HG03095 (cell line): Measurements from ENCODE around the gene KLRC4.
"Not testable (repeated sequence)": the region's sequence is repeated elsewhere in the genome, so short reads cannot be mapped to it uniquely, and the experiment has no call there.

ENCODE experiments used
- ATAC-seq: cut with Tn5 transposase; IDR thresholded peaks from one replicate; pipeline ENCODE4 v1.9.1; 2021; ENCODE audit warnings: moderate library complexity; ENCODE audit not compliant: unreplicated experiment

The KLRC4 gene

DNA sequence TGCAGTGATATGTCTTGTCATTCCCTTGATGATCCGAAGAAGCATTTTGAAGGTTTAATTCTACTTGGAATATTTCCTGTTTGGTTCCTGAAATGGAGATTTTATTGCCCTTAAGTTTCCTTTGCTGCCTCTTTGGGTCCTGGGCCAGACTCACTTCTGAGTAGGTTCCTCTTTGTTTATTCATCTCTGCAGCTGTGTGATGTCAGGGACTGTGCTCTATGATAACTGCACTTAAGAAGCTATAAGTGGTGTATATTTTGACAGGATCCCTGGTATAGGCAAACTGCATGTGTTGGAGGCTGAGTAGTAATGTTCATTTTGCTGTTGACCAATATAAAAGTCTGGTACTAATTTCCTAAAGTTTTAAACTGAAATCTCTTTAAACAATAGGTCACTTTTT, at the start of gene KLRC4:
KLRC4 (minus strand) TSS at position 366 of the 400 bp plus-strand sequence; CDS start at position 184, 182 bp downstream.
- ATAC-seq: no peak

- no peak for ATAC-seq
Measured at GRCh38 chr12:10457760-10458159, 48.2 kb upstream of the KLRC4 start.

- no peak for ATAC-seq
Measured at GRCh38 chr12:10456856-10457255, 47.3 kb upstream of the KLRC4 start.

GRCh38 chr12:10455766-10456165, 46.2 kb upstream of the KLRC4 start:
- ATAC-seq: no peak

- no peak for ATAC-seq
Measured at GRCh38 chr12:10454531-10454930, 45.0 kb upstream of the KLRC4 start.

DNA sequence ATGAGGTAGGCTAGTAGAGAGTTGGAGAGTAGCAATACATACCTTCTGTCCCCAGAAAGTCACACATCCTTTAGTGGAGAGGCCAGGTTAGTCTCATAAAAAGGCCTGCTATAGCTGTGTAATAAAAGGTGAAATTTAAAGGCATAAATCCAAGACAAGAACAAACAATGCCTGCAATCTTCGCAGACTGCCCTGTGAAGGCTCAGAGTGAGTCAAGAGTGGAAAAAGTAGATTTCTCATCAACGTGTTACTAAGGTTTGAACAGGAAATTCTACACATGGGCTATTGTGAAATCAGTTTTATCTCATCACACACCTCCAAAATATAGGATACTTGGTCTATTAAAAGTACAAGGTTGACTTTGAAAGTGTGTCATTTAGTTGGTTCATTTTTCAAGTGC, 43.6 kb upstream of the KLRC4 start, which contains the start of gene KLRC1:
KLRC1 (minus strand) TSS at position 222 of the 400 bp plus-strand sequence. CDS start 2,221 bp downstream, outside the sequence.
- no peak for ATAC-seq

DNA sequence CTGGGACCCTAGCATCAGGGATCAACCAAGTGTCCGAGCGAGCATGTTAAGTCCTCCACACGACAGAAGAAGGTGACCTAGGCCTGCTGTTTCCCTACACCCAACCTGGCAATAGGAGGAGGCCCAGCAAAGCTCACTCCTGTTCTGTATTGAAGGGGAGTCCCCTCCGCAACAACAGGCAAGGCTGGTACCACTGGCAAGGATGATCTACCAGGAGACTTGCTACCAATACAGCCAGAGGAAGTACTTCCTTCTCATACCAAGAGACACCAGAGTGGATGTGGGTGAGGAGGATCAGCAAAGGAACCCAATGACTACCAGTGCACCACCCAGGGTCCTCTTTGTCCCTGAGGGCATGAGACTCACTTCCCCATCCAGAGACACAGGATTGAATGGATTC, 38.7 kb upstream of the KLRC4 start:
- ATAC-seq: no peak

DNA sequence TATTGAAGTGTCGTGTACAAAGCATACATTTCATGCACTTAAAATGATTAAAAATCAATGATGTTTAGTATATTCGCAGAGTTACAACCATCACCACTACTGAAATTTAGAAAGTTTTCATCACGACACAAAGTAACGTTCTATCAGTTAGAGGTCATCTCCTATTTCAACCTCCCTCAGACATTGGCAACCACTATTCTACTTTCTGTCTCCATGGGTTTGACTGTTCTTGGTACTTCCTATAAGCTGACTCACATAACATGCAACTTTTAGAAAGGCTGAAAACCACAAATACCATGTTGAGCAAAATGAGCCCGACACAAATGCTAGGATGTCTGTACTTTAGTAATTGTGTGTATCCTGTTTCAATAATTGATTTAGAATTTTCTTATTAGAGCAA, 36.5 kb upstream of the KLRC4 start:
- not testable (repeated sequence) for ATAC-seq

DNA sequence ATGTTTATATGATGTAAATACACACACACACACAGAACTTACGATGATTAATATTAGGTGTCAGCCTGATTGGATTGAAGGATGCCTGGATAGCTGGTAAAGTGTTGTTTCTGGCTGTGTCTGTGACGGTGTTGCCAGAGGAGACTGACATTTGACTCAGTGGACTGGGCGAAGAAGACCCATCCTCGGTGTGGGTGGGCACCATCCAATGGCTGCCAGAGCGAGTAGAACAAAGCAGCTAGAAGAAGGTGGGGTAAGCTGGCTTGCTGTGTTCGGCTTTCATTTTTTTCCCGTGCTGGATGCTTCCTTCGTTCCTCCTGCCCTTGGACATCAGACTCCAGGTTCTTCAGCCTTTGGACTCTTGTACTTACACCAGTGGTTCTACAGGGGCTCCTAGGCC, 31.6 kb upstream of the KLRC4 start:
- ATAC-seq: not testable (repeated sequence)

GRCh38 chr12:10439608-10440274, 30.2 kb upstream of the KLRC4 start:
- ATAC-seq: not testable (repeated sequence)

GRCh38 chr12:10437601-10438000, 28.0 kb upstream of the KLRC4 start:
- ATAC-seq: not testable (repeated sequence)

DNA sequence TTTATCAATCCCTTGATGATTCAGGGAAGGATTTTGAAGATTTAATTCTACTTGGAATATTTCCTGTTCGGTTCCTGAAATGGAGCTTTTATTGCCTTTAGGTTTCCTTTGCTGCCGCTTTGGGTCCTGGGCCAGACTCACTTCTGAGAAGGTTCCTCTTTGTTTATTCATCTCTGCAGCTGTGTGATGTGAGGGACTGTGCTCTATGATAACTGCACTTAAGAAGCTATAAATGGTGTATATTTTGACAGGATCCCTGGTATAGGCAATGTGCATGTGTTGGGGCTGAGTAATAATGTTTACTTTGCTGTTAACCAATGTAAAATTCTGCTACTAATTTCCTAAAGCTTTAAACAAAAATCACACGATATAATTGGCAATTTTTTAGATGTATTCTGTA, 26.3 kb upstream of the KLRC4 start, which contains the start of gene KLRC2:
KLRC2 (minus strand) TSS at position 195 of the 400 bp plus-strand sequence; CDS start at position 171, 24 bp downstream.
- not testable (repeated sequence) for ATAC-seq

- ATAC-seq: not testable (repeated sequence)
Measured at GRCh38 chr12:10430623-10431022, 21.1 kb upstream of the KLRC4 start.

GRCh38 chr12:10425938-10426337, 16.4 kb upstream of the KLRC4 start:
- not testable (repeated sequence) for ATAC-seq

GRCh38 chr12:10424260-10424899, 14.8 kb upstream of the KLRC4 start:
- not testable (repeated sequence) for ATAC-seq

DNA sequence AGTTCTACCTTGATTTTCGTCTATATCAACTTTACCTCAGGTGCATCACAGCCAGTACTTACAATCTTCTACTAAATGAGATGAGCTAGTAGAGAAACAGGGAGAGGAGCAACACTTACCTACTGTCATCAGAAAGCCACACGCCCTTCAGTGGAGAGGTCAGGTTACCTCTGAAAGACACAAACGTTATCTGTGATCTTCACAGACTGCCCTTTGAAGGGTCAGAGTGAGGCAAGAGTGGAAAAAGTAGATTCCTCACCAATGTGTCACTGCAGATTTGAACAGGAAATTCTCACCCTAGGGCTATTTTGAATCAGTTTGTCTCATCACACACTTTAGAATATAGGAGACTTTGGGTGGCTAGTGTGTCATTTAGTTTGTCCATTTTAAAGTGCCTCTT, 12.6 kb upstream of the KLRC4 start:
- ATAC-seq: not testable (repeated sequence)

- not testable (repeated sequence) for ATAC-seq
Measured at GRCh38 chr12:10420334-10420733, 10.8 kb upstream of the KLRC4 start, which contains the start of gene KLRC3. TSS of gene KLRC3 (minus strand) at chr12:10420595. CDS start at chr12:10420550, 45 bp downstream.

DNA sequence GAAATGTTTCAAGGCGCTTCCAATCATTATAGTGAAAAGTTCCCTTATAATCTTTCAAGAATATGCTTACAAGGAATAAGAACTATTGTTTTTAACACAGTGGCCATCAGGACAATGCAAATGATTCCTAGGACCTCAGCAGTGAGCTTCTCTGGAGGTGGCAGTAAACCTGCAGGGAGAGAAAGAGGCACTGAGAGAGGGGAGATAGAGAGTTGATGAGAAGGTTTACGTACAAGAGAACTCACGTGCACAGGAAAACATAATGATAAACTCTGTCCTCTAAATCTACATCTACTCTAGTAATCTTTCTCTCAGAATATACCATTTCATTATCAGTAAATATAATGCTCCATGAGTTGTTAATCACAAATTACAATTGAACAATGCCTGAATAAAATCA, 715 bp downstream of the KLRC4 start:
- ATAC-seq: no peak

- no peak for ATAC-seq
Measured at GRCh38 chr12:10406725-10407124, 2.8 kb downstream of the KLRC4 start.

- ATAC-seq: no peak
Measured at GRCh38 chr12:10405294-10405693, 4.3 kb downstream of the KLRC4 start.

- ATAC-seq: no peak
Measured at GRCh38 chr12:10404798-10405197, 4.8 kb downstream of the KLRC4 start.

DNA sequence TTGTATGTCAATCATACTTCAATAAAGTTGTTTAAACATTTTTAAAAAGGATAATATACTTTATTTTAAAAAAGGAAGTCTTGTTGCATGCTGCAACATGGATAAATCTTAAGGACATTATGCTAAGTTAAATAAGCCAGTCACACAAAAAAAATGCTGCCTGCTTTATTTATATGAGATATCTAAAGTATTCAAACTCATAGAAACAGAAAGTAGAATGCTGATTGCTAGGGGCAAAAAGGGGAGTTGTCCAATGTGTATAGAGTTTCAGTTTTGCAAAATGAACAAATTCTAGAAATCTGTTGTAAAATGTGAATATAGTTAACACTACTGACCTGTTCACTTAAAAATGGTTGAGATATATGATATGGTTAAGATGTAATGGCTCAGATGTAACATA, 8.7 kb downstream of the KLRC4 start:
- ATAC-seq: no peak
